Activated CD4-positive, alpha-beta memory T cell treated with anti-CD3 and anti-CD28 coated beads for 36 hours (primary cell): ENCODE data around the gene FOXP1. TPM values are rescaled to one million over a fixed set of nuclear protein-coding genes. Genes with fewer than 3 reads are reported as not detected.

Source experiments
- CTCF ChIA-PET: fragments of 350-600 bp; sonication (Branson Sonifier 250); formaldehyde crosslinking; loops from one replicate; lab custom pipeline; 2021; ENCODE audit warnings: antibody characterized with exemption, inconsistent platforms; lab: Charles Lee
- POLR2A ChIA-PET: fragments of 350-600 bp; sonication (Branson Sonifier 250); formaldehyde crosslinking; loops from one replicate; lab custom pipeline; 2021; ENCODE audit warnings: antibody characterized with exemption; lab: Charles Lee
- DNase-seq: peaks from one replicate; pipeline ENCODE4 v3.0.0-alpha.2; 2020
- H3K27ac Mint-ChIP-seq: one replicate; pipeline ENCODE4 v1.8.0; 2021; ENCODE audit warnings: mixed read lengths
- H3K27me3 Mint-ChIP-seq: one replicate; pipeline ENCODE4 v1.8.0; 2021; ENCODE audit warnings: mixed read lengths
- H3K36me3 Mint-ChIP-seq: one replicate; pipeline ENCODE4 v1.8.0; 2021; ENCODE audit warnings: mixed read lengths
- H3K4me1 Mint-ChIP-seq: one replicate; pipeline ENCODE4 v1.8.0; 2021; ENCODE audit warnings: low read depth, mixed read lengths
- H3K4me3 Mint-ChIP-seq: one replicate; pipeline ENCODE4 v1.8.0; 2021; ENCODE audit warnings: mild to moderate bottlenecking, mixed read lengths
- H3K9me3 Mint-ChIP-seq: one replicate; pipeline ENCODE4 v1.8.0; 2021; ENCODE audit warnings: mixed read lengths
- intact Hi-C: fragments of 100-400 bp; cut with micrococcal nuclease; formaldehyde crosslinking; loops from one replicate; pipeline ENCODE4 v1.15.1; 2023
- total RNA-seq, 2 experiments: library from RNA; stranded (reverse); gene quantifications; one replicate each; pipeline ENCODE4 v1.2.3, GENCODE V29; 2021

Gene FOXP1
- total RNA-seq, 2 experiments from 2014 or later: 94.4 to 102 TPM

DNA sequence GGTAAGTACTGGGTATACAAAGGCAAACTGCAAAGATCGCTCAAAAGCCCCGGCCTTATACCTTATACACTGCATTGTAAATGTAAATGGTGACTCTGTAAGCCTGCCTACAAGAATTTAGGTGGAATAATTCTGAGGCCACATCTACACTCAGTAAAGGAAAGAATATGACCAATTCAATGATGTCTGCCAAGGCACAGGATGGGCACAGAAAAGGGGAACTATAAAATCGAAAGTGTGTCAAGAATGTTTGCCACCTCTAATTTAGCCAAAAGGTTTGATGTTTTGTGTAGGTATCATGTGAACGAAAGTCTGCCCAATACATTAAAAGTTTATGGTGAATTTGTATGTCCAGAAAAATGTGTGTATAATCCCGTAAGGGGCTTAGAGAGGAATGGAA lies 96.1 kb downstream of the FOXP1 start:
- H3K4me1 Mint-ChIP-seq: peaks cover 85% of the 10 kb centered on the region

DNA sequence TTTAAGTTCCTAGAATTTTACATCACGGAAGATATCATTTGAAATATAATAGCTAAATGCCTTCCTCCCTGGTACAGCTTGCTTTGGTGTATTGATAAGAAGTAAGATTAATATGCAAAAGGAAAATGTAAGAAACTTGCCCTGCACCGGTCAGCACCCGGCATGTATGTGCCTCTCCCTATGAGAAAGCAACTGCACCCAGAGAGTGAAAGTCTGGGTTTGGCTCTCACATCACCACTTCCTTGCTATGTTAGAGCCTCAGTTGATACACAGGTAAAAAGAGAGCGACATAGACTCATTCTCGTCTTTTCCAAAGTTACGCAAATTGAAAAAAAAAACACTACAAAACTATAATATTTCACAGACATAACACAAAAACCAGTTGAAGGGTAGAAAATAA lies 96.7 kb downstream of the FOXP1 start:
- ChIA-PET CTCF (interaction anchor here (0.9 kb wide), 1 partner anchor 26 kb away, joined by 3 read pairs; no protein-coding TSS in a partner anchor), POLR2A (no interaction called here)
- Mint-ChIP-seq H3K9me3 (peaks cover 9% of the 10 kb centered on the region), H3K4me3 (peak overlapping the region; percentile 51), H3K36me3 (peaks cover 15% of the 10 kb centered on the region), H3K27me3 (no peaks in the 10 kb centered on the region), H3K27ac (peak overlapping the region; percentile 66), H3K4me1 (peaks cover 83% of the 10 kb centered on the region)
- DNase-seq: peak; percentile 50
- intact Hi-C loops: no loop called here

More for the DNA sequence above, 96.1 kb downstream of the FOXP1 start:
- Mint-ChIP-seq H3K4me3 (peak overlapping the region; percentile 51), H3K36me3 (peaks cover 17% of the 10 kb centered on the region), H3K9me3 (peaks cover 9% of the 10 kb centered on the region), H3K27me3 (no peaks in the 10 kb centered on the region), H3K27ac (peak overlapping the region; percentile 66)
- DNase-seq: no peak
- intact Hi-C loops: no loop called here
- POLR2A ChIA-PET: no interaction called here
- CTCF ChIA-PET: interaction anchor here (0.7 to 1.2 kb wide), 3 partner anchors 23 to 89 kb away, joined by 3 to 4 read pairs (median 3); no protein-coding TSS in a partner anchor

DNA sequence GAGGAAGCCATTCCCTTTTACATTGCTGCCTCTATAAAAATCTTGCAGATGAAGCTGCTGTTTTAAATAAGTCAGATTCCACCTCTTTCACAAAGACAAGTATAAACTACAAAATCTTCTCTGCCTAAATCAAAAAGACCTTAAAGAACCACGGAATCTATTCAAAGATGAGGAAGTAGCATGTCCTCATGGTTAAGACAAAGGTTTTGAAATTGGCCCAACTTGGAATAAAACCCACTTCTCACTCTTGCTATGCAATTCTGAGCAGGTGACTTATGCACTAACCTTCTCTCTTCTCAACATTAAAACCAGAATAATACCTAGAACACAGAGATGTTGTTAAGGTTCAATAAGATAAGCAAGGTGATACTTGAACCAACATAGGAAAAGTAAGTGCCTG lies 97.6 kb downstream of the FOXP1 start:
- Mint-ChIP-seq H3K27me3 (no peaks in the 10 kb centered on the region), H3K4me3 (no peak overlapping the region), H3K27ac (peak overlapping the region; percentile 61), H3K36me3 (peaks cover 6% of the 10 kb centered on the region), H3K4me1 (peaks cover 82% of the 10 kb centered on the region), H3K9me3 (no peaks in the 10 kb centered on the region)
- intact Hi-C loops: no loop called here
- ChIA-PET CTCF (interaction anchor here (0.9 kb wide), 1 partner anchor 25 kb away, joined by 3 read pairs; no protein-coding TSS in a partner anchor), POLR2A (no interaction called here)
- DNase-seq: no peak

DNA sequence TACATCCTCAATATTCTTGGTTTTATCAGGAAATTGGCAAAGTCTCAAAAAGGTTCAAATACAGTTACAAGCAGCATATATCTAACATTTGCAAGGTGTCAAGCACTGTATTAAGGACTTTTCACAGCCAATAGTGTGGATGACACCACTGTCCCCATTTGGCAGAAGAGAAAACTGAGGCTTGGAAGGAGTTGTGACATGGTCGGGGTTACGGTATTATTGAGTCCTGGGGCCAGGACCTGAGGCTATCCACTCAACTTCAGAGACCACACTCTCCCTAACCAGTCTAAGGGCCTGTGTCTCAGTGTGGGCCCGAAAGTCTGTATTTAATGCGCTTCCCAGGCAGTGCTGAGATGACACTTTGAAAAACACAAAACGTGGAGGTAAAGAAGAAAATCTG lies 99.1 kb downstream of the FOXP1 start:
- ChIA-PET POLR2A (no interaction called here), CTCF (no interaction called here)
- H3K36me3 Mint-ChIP-seq: no peaks in the 10 kb centered on the region
- intact Hi-C loops: no loop called here
- no peak for DNase-seq
- no peak overlapping the region for H3K4me3 Mint-ChIP-seq
- peaks cover 84% of the 10 kb centered on the region for H3K4me1 Mint-ChIP-seq
- peak overlapping the region; percentile 51 for H3K27ac Mint-ChIP-seq
- H3K27me3 Mint-ChIP-seq: no peaks in the 10 kb centered on the region
- no peaks in the 10 kb centered on the region for H3K9me3 Mint-ChIP-seq

GRCh38 chr3:71484047-71484446 lies 99.5 kb downstream of the FOXP1 start:
- POLR2A ChIA-PET: no interaction called here
- no peak overlapping the region for H3K4me3 Mint-ChIP-seq
- CTCF ChIA-PET: no interaction called here
- no peaks in the 10 kb centered on the region for H3K36me3 Mint-ChIP-seq
- intact Hi-C loops: no loop called here
- DNase-seq: no peak
- no peak overlapping the region for H3K27ac Mint-ChIP-seq
- no peaks in the 10 kb centered on the region for H3K9me3 Mint-ChIP-seq
- no peaks in the 10 kb centered on the region for H3K27me3 Mint-ChIP-seq
- H3K4me1 Mint-ChIP-seq: peaks cover 84% of the 10 kb centered on the region

- peaks cover 5% of the 10 kb centered on the region for H3K36me3 Mint-ChIP-seq
- intact Hi-C loops: no loop called here
- no peak for DNase-seq
- ChIA-PET CTCF (no interaction called here), POLR2A (no interaction called here)
- H3K27ac Mint-ChIP-seq: peak overlapping the region; percentile 62
- H3K4me3 Mint-ChIP-seq: no peak overlapping the region
- H3K4me1 Mint-ChIP-seq: peaks cover 85% of the 10 kb centered on the region
- H3K9me3 Mint-ChIP-seq: no peaks in the 10 kb centered on the region
- no peaks in the 10 kb centered on the region for H3K27me3 Mint-ChIP-seq
Measured at GRCh38 chr3:71482771-71483170, 100.8 kb downstream of the FOXP1 start.

- ChIA-PET CTCF (interaction anchor here (0.6 kb wide), 1 partner anchor 53 kb away, joined by 3 read pairs; no protein-coding TSS in a partner anchor), POLR2A (interaction anchor here (0.6 to 1.1 kb wide), 3 partner anchors 9 to 18 kb away, joined by 3 read pairs; no protein-coding TSS in a partner anchor)
- Mint-ChIP-seq H3K36me3 (peaks cover 17% of the 10 kb centered on the region), H3K27ac (peak overlapping the region; percentile 84), H3K9me3 (peaks cover 3% of the 10 kb centered on the region), H3K4me3 (peak overlapping the region; percentile 33), H3K27me3 (no peaks in the 10 kb centered on the region), H3K4me1 (peaks cover 66% of the 10 kb centered on the region)
- intact Hi-C loops: loop anchor here (1.0 to 2.0 kb wide), 3 partner anchors 15 to 34 kb away; no protein-coding TSS in a partner anchor
- peak; percentile 89 for DNase-seq
Measured at GRCh38 chr3:71478568-71478967, 105.0 kb downstream of the FOXP1 start.

DNA sequence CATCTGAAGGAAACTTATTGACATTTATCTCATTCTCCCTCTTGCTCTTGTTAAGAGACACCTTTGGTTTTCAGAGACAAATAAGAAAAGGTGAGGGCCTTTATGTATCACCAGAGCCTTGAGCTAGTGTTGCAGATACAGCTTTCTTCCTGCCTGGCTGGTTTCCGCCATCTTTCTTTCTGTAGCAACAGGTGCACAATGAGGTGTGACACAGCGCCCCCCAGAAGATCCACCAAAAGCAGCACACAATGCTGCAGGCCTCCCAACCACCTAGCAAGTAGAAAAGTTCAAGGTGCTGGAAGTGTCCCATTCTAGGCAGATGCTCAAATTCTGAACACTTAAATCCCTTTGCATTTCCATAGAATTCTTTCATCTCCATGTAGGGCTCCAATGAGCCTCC lies 106.6 kb downstream of the FOXP1 start:
- intact Hi-C loops: no loop called here

DNA sequence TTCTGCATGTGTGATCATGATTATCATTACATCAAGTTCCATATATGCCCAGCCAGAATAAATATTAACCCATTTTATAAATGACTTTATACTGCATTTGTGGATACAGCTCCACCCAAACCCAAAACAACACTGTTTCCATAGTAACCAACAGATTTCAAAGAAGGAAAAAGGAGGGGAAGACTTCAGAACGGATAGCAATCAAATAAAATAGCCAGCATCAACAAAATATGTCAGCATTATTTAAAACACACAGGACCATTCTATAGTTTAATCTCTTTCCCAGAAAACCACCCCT lies 114.4 kb downstream of the FOXP1 start:
- Mint-ChIP-seq H3K9me3 (peaks cover 12% of the 10 kb centered on the region), H3K27me3 (no peaks in the 10 kb centered on the region), H3K27ac (no peak overlapping the region), H3K36me3 (peaks cover 34% of the 10 kb centered on the region), H3K4me3 (no peak overlapping the region), H3K4me1 (peaks cover 45% of the 10 kb centered on the region)
- CTCF ChIA-PET: no interaction called here
- no peak for DNase-seq
- POLR2A ChIA-PET: no interaction called here
- intact Hi-C loops: no loop called here

More for the DNA sequence above, 106.6 kb downstream of the FOXP1 start:
- Mint-ChIP-seq H3K9me3 (peaks cover 12% of the 10 kb centered on the region), H3K27ac (no peak overlapping the region), H3K36me3 (peaks cover 30% of the 10 kb centered on the region), H3K27me3 (no peaks in the 10 kb centered on the region), H3K4me3 (no peak overlapping the region), H3K4me1 (peaks cover 65% of the 10 kb centered on the region)
- CTCF ChIA-PET: interaction anchor here (0.8 to 0.9 kb wide), 2 partner anchors 15 to 18 kb away, joined by 3 read pairs; no protein-coding TSS in a partner anchor
- no peak for DNase-seq
- POLR2A ChIA-PET: no interaction called here

- CTCF ChIA-PET: no interaction called here
- no peak overlapping the region for H3K27ac Mint-ChIP-seq
- intact Hi-C loops: no loop called here
- no peak overlapping the region for H3K4me3 Mint-ChIP-seq
- H3K4me1 Mint-ChIP-seq: peaks cover 44% of the 10 kb centered on the region
- POLR2A ChIA-PET: no interaction called here
- peaks cover 31% of the 10 kb centered on the region for H3K36me3 Mint-ChIP-seq
- no peaks in the 10 kb centered on the region for H3K27me3 Mint-ChIP-seq
- peaks cover 9% of the 10 kb centered on the region for H3K9me3 Mint-ChIP-seq
- DNase-seq: no peak
Measured at GRCh38 chr3:71468311-71469137, 115.0 kb downstream of the FOXP1 start.

DNA sequence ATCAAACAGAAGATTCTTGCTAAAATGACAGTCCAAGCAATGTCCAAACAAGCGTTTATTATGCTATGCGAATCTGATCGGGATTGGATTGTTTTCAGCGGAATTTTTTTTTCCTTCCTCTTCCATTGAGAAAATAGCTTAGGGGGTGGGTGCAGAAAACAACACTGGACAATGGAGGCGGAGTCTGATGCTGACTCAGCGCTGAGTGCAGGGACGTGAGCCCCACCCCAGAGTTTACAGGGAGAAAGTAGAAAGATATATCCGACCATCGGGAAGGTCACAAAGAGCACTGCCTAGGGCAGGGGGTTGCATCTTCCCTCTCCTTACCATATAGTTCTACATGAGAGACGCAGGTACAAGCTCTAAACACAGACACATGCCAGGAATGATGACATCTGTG lies 117.0 kb downstream of the FOXP1 start:
- H3K36me3 Mint-ChIP-seq: peaks cover 22% of the 10 kb centered on the region
- intact Hi-C loops: no loop called here
- no peaks in the 10 kb centered on the region for H3K9me3 Mint-ChIP-seq
- no peaks in the 10 kb centered on the region for H3K27me3 Mint-ChIP-seq
- H3K4me1 Mint-ChIP-seq: peaks cover 47% of the 10 kb centered on the region
- POLR2A ChIA-PET: interaction anchor here (0.8 kb wide), 1 partner anchor 29 kb away, joined by 3 read pairs; no protein-coding TSS in a partner anchor
- DNase-seq: no peak
- no peak overlapping the region for H3K4me3 Mint-ChIP-seq
- H3K27ac Mint-ChIP-seq: no peak overlapping the region
- CTCF ChIA-PET: no interaction called here

GRCh38 chr3:71465371-71466036 lies 118.0 kb downstream of the FOXP1 start:
- peaks cover 56% of the 10 kb centered on the region for H3K4me1 Mint-ChIP-seq
- no peak overlapping the region for H3K4me3 Mint-ChIP-seq
- H3K9me3 Mint-ChIP-seq: no peaks in the 10 kb centered on the region
- peaks cover 24% of the 10 kb centered on the region for H3K36me3 Mint-ChIP-seq
- H3K27ac Mint-ChIP-seq: no peak overlapping the region
- ChIA-PET CTCF (interaction anchor here (1.5 kb wide), 1 partner anchor 22 kb away, joined by 3 read pairs; no protein-coding TSS in a partner anchor), POLR2A (interaction anchor here (0.8 kb wide), 1 partner anchor 30 kb away, joined by 3 read pairs; no protein-coding TSS in a partner anchor)
- intact Hi-C loops: no loop called here
- H3K27me3 Mint-ChIP-seq: no peaks in the 10 kb centered on the region
- DNase-seq: no peak
